C4-2B (cell line): ENCODE measurements around the gene SLC9A4.

Experiments used
- CTCF ChIP-seq: fragments of 450-650 bp; conservative IDR thresholded peaks from 2 replicates; pipeline ENCODE4 v1.5.1; 2017; ENCODE audit warnings: mild to moderate bottlenecking
- ZFX ChIP-seq: fragments of 450-650 bp; IDR thresholded peaks from 2 replicates; pipeline ENCODE4 v1.6.1; 2017

GRCh38 chr2:102515851-102516250, 42.8 kb downstream of the SLC9A4 start:
- no peak for TF ChIP-seq CTCF
- no peak for TF ChIP-seq ZFX
